ENCODE measurements around the gene TRIM38. TPM values are rescaled to one million over a fixed set of nuclear protein-coding genes. Genes with fewer than 3 reads are reported as not detected.

Gene TRIM38
- total and polyA plus RNA-seq, 12 donors = 1.3 to 5.4 (median 2.7) TPM

DNA sequence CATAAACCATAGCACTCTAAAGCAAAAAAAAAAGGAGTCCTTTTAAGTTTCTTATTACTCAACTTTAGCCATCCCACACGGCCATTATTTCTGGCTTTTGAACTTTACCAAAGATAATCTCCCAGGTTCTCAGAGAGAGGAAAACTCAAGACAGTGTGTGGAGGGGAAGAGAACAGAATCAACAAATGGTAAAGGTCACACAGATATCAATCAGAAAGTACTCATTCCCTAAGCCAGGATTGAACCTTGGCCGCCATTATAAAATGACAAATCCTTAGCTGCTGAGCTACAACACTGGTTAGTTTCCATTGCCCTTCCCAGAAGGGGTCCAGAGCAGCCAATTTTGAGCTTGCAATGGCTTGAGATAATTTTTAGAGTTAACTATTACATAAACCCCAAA is 10.1 kb upstream of the TRIM38 start:
- no peaks in the 10 kb centered on the region for H3K27me3 ChIP-seq
- ATAC-seq (no peak), DNase-seq (no peak)
- H3K4me3 ChIP-seq = no peak overlapping the region
- no peak overlapping the region for H3K27ac ChIP-seq
- H3K36me3 ChIP-seq = no peaks in the 10 kb centered on the region
- no peaks in the 10 kb centered on the region for H3K4me1 ChIP-seq
- intact Hi-C loops (cut with DNase I) = no loop called here
- 90 to 94% methylated on average over 2 of the region's 2 CpGs for WGBS, 2 donors
- peaks cover 0 to 9% (median 0%) of the 10 kb centered on the region in 11 donors for H3K9me3 ChIP-seq
- TF ChIP-seq CTCF (IDR thresholded peaks at IDR 0.05) = no peak

- DNase-seq = no peak
- intact Hi-C loops (cut with DNase I) = no loop called here
- no peak for TF ChIP-seq CTCF (IDR thresholded peaks at IDR 0.05)
- 38 to 45% methylated on average over 3 of the region's 3 CpGs for WGBS, 2 donors
- no peak overlapping the region for H3K27ac ChIP-seq
- H3K4me3 ChIP-seq = no peak overlapping the region
- H3K27me3 ChIP-seq = no peaks in the 10 kb centered on the region
- ATAC-seq = peak in 1 of 8 donors; percentile 63
- no peaks in the 10 kb centered on the region for H3K36me3 ChIP-seq
- peaks cover 0 to 2% (median 0%) of the 10 kb centered on the region in 9 donors for H3K4me1 ChIP-seq
- peaks cover 0 to 13% (median 0%) of the 10 kb centered on the region in 11 donors for H3K9me3 ChIP-seq
Measured at GRCh38 chr6:25953733-25954132, 8.9 kb upstream of the TRIM38 start.

DNA sequence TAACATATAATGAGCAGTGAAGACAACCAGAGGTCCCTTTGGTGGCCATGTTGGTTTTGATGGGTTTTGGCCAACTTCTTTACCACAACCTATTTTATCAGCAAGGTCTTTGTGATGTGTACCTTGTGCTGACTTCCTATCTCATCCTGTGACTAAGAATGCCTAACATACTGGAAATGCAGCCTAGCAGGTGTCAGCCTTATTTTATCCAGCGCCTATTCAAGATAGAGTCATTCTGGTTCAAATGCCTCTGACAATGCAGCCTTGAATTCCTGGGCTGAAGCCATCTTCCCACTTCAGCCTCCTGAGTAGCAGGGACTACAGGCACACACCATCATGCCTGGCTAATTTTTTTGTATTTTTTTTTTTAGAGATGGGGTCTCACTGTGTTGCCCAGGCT is 7.8 kb upstream of the TRIM38 start:
- Histone ChIP-seq H3K4me1 (peaks cover 0 to 12% (median 0%) of the 10 kb centered on the region in 9 donors), H3K27me3 (no peaks in the 10 kb centered on the region), H3K4me3 (no peak overlapping the region), H3K27ac (no peak overlapping the region), H3K36me3 (no peaks in the 10 kb centered on the region), H3K9me3 (peaks cover 0 to 17% (median 0%) of the 10 kb centered on the region in 11 donors)
- WGBS, 2 donors = 0 to 66% methylated on average over 1 of the region's 1 CpG
- no peak for ATAC-seq
- TF ChIP-seq CTCF (IDR thresholded peaks at IDR 0.05) = no peak
- intact Hi-C loops (cut with DNase I) = no loop called here
- DNase-seq = no peak

GRCh38 chr6:25956226-25956625 is 6.4 kb upstream of the TRIM38 start:
- TF ChIP-seq CTCF (IDR thresholded peaks at IDR 0.05) = no peak
- Histone ChIP-seq H3K9me3 (peaks cover 0 to 12% (median 0%) of the 10 kb centered on the region in 11 donors), H3K4me3 (no peak overlapping the region), H3K36me3 (no peaks in the 10 kb centered on the region), H3K27ac (no peak overlapping the region), H3K27me3 (no peaks in the 10 kb centered on the region), H3K4me1 (peaks cover 0 to 13% (median 0%) of the 10 kb centered on the region in 9 donors)
- WGBS, 2 donors = 69 to 72% methylated on average over 3 of the region's 3 CpGs
- intact Hi-C loops (cut with DNase I) = no loop called here
- DNase-seq (no peak), ATAC-seq (no peak)

Data from heart right ventricle (tissue), 16 donors.